Neural progenitor cell (in vitro differentiated cells): ENCODE measurements around the gene ETFDH. TPM values are rescaled to one million over a fixed set of nuclear protein-coding genes. Genes with fewer than 3 reads are reported as not detected.

Source experiments
- DNase-seq: peaks from one replicate; pipeline ENCODE4 v3.0.0-alpha.2; 2016; ENCODE audit warnings: low spot score
- H2AFZ ChIP-seq: fragments of 200-600 bp; sonication (generic); replicated peaks from 2 replicates; pipeline ENCODE4 v1.6.1; 2016; ENCODE audit warnings: antibody characterized with exemption
- H3F3A ChIP-seq: fragments of 200-600 bp; sonication (generic); 2 replicates; pipeline ENCODE4 v1.6.1; 2016; ENCODE audit warnings: antibody characterized with exemption, low read depth
- H3K27ac ChIP-seq: fragments of 200-600 bp; sonication (generic); 2 replicates; pipeline ENCODE4 v1.5.1; 2016; ENCODE audit warnings: mild to moderate bottlenecking
- H3K27me3 ChIP-seq: fragments of 200-600 bp; sonication (generic); 2 replicates; pipeline ENCODE4 v1.6.1; 2016; ENCODE audit warnings: mild to moderate bottlenecking, moderate library complexity
- H3K36me3 ChIP-seq: fragments of 200-600 bp; sonication (generic); 2 replicates; pipeline ENCODE4 v1.5.1; 2016
- H3K4me1 ChIP-seq: fragments of 200-600 bp; sonication (generic); 2 replicates; pipeline ENCODE4 v1.6.1; 2016; ENCODE audit warnings: mixed run types
- H3K4me2 ChIP-seq: fragments of 200-600 bp; sonication (generic); 2 replicates; pipeline ENCODE4 v1.6.1; 2016
- H3K4me3 ChIP-seq: fragments of 200-600 bp; sonication (generic); 2 replicates; pipeline ENCODE4 v1.5.1; 2016
- H3K79me2 ChIP-seq: fragments of 200-600 bp; sonication (generic); 2 replicates; pipeline ENCODE4 v1.6.1; 2016; ENCODE audit warnings: low read depth
- H3K9ac ChIP-seq: fragments of 200-600 bp; sonication (generic); 2 replicates; pipeline ENCODE4 v1.6.1; 2016
- H3K9me3 ChIP-seq: fragments of 200-600 bp; sonication (generic); 2 replicates; pipeline ENCODE4 v1.5.1; 2016; ENCODE audit warnings: low read depth
- H4K20me1 ChIP-seq: fragments of 200-600 bp; sonication (generic); 2 replicates; pipeline ENCODE4 v1.6.1; 2016; ENCODE audit warnings: low read depth
- H3K27ac Mint-ChIP-seq: 3 replicates; pipeline ENCODE4 v1.8.0; 2021; ENCODE audit warnings: mixed read lengths
- H3K27me3 Mint-ChIP-seq: 2 replicates; pipeline ENCODE4 v1.8.0; 2022; ENCODE audit warnings: low read depth, mild to moderate bottlenecking, inconsistent platforms, moderate library complexity, mixed read lengths; ENCODE audit not compliant: insufficient read depth
- H3K36me3 Mint-ChIP-seq: 3 replicates; pipeline ENCODE4 v1.8.0; 2021; ENCODE audit warnings: mixed read lengths
- H3K4me1 Mint-ChIP-seq: 3 replicates; pipeline ENCODE4 v1.8.0; 2021; ENCODE audit warnings: mixed read lengths
- H3K4me3 Mint-ChIP-seq: 3 replicates; pipeline ENCODE4 v1.8.0; 2021; ENCODE audit warnings: mild to moderate bottlenecking, moderate library complexity, mixed read lengths
- H3K9me3 Mint-ChIP-seq: 3 replicates; pipeline ENCODE4 v1.8.0; 2020; ENCODE audit warnings: mixed read lengths
- EZH2 ChIP-seq: fragments of 200-600 bp; sonication (generic); IDR thresholded peaks from 2 replicates; pipeline ENCODE4 v1.6.1; 2017; ENCODE audit warnings: antibody characterized with exemption, mild to moderate bottlenecking, moderate library complexity
- EZH2phosphoT487 ChIP-seq: fragments of 200-600 bp; sonication (generic); IDR thresholded peaks from 2 replicates; pipeline ENCODE4 v1.6.1; 2017; ENCODE audit warnings: antibody characterized with exemption
- total RNA-seq: library from RNA; depleted of rRNA; stranded (reverse); fragments of >200 nt; gene quantifications from 2 replicates; pipeline ENCODE4 v1.2.3, GENCODE V29; 2015; ENCODE audit warnings: low replicate concordance
- TF ChIP-seq, protein P1 (sequence below): fragments of 200-600 bp; sonication (generic); IDR thresholded peaks from 2 replicates; pipeline ENCODE4 v1.5.1; 2017; ENCODE audit warnings: antibody characterized with exemption, mild to moderate bottlenecking

Gene ETFDH
- total RNA-seq, 1 donor from 2014 or later = 16.8 TPM

- H3K27me3 Mint-ChIP-seq = peaks cover 2% of the 10 kb centered on the region
- peaks cover 18% of the 10 kb centered on the region for H3K4me1 Mint-ChIP-seq
- Histone ChIP-seq H3F3A (peaks cover 9% of the 10 kb centered on the region), H3K4me1 (peaks cover 3% of the 10 kb centered on the region), H3K9ac (no peak overlapping the region), H4K20me1 (no peaks in the 10 kb centered on the region), H3K4me2 (no peak overlapping the region), H3K27me3 (no peaks in the 10 kb centered on the region), H3K79me2 (peaks cover 30% of the 10 kb centered on the region), H3K27ac (no peak overlapping the region), H3K9me3 (no peaks in the 10 kb centered on the region), H3K4me3 (no peak overlapping the region), H2AFZ (no peak overlapping the region), H3K36me3 (peaks cover 4% of the 10 kb centered on the region)
- H3K4me3 Mint-ChIP-seq = peak overlapping the region; percentile 55
- peaks cover 10% of the 10 kb centered on the region for H3K36me3 Mint-ChIP-seq
- DNase-seq = no peak
- TF ChIP-seq EZH2phosphoT487 (no peak), EZH2 (no peak)
- TF ChIP-seq, protein P1, sequence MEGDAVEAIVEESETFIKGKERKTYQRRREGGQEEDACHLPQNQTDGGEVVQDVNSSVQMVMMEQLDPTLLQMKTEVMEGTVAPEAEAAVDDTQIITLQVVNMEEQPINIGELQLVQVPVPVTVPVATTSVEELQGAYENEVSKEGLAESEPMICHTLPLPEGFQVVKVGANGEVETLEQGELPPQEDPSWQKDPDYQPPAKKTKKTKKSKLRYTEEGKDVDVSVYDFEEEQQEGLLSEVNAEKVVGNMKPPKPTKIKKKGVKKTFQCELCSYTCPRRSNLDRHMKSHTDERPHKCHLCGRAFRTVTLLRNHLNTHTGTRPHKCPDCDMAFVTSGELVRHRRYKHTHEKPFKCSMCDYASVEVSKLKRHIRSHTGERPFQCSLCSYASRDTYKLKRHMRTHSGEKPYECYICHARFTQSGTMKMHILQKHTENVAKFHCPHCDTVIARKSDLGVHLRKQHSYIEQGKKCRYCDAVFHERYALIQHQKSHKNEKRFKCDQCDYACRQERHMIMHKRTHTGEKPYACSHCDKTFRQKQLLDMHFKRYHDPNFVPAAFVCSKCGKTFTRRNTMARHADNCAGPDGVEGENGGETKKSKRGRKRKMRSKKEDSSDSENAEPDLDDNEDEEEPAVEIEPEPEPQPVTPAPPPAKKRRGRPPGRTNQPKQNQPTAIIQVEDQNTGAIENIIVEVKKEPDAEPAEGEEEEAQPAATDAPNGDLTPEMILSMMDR = no peak
- H3K27ac Mint-ChIP-seq = no peak overlapping the region
- no peaks in the 10 kb centered on the region for H3K9me3 Mint-ChIP-seq
These were observed 52.5 kb downstream of the ETFDH start for GRCh38 chr4:158724637-158725036.

- Histone ChIP-seq H3K36me3 (peaks cover under 1% of the 10 kb centered on the region), H3K9me3 (no peaks in the 10 kb centered on the region), H3K79me2 (peaks cover 15% of the 10 kb centered on the region), H3K4me2 (no peak overlapping the region), H4K20me1 (no peaks in the 10 kb centered on the region), H2AFZ (no peak overlapping the region), H3K9ac (no peak overlapping the region), H3K27me3 (no peaks in the 10 kb centered on the region), H3K4me3 (no peak overlapping the region), H3K4me1 (peaks cover 3% of the 10 kb centered on the region), H3K27ac (no peak overlapping the region), H3F3A (peaks cover 9% of the 10 kb centered on the region)
- Mint-ChIP-seq H3K4me1 (peaks cover 14% of the 10 kb centered on the region), H3K27ac (no peak overlapping the region), H3K4me3 (no peak overlapping the region), H3K27me3 (peaks cover 2% of the 10 kb centered on the region), H3K36me3 (peaks cover under 1% of the 10 kb centered on the region), H3K9me3 (no peaks in the 10 kb centered on the region)
- no peak for TF ChIP-seq EZH2phosphoT487
- no peak for DNase-seq
These were observed 54.5 kb downstream of the ETFDH start for GRCh38 chr4:158726633-158727032.

DNA sequence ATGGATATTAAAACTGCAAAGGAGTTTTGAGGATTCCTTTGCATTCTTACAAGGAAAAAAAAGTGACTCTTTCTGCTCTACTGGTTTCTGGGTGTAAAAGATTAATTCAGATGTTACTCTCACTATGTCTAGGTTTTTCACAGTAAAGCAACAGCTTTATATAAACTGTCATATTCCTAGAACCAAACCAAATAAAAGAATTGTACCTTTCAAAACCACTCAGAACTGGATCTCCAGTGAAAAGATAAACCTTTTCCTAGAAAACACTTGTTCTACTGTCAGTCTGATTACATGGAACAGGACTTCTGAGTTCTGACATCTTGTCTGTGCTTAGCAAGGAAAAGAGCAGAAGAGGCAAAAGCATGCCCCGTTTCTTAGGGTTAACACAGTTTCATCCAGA lies 56.1 kb downstream of the ETFDH start:
- H3K4me2 ChIP-seq = no peak overlapping the region
- no peaks in the 10 kb centered on the region for H3K27me3 ChIP-seq
- Mint-ChIP-seq H3K4me3 (no peak overlapping the region), H3K27me3 (peaks cover 2% of the 10 kb centered on the region), H3K4me1 (peaks cover 6% of the 10 kb centered on the region), H3K27ac (no peak overlapping the region), H3K36me3 (no peaks in the 10 kb centered on the region), H3K9me3 (no peaks in the 10 kb centered on the region)
- peaks cover 9% of the 10 kb centered on the region for H3F3A ChIP-seq
- H3K36me3 ChIP-seq = no peaks in the 10 kb centered on the region
- no peak for DNase-seq
- H2AFZ ChIP-seq = peak overlapping the region; percentile 83
- no peak overlapping the region for H3K9ac ChIP-seq
- no peaks in the 10 kb centered on the region for H3K79me2 ChIP-seq
- H3K27ac ChIP-seq = no peak overlapping the region
- no peaks in the 10 kb centered on the region for H4K20me1 ChIP-seq
- TF ChIP-seq EZH2phosphoT487 (no peak), EZH2 (no peak)
- TF ChIP-seq, protein P1 = no peak
- no peak overlapping the region for H3K4me3 ChIP-seq
- H3K9me3 ChIP-seq = no peaks in the 10 kb centered on the region
- no peaks in the 10 kb centered on the region for H3K4me1 ChIP-seq

DNA sequence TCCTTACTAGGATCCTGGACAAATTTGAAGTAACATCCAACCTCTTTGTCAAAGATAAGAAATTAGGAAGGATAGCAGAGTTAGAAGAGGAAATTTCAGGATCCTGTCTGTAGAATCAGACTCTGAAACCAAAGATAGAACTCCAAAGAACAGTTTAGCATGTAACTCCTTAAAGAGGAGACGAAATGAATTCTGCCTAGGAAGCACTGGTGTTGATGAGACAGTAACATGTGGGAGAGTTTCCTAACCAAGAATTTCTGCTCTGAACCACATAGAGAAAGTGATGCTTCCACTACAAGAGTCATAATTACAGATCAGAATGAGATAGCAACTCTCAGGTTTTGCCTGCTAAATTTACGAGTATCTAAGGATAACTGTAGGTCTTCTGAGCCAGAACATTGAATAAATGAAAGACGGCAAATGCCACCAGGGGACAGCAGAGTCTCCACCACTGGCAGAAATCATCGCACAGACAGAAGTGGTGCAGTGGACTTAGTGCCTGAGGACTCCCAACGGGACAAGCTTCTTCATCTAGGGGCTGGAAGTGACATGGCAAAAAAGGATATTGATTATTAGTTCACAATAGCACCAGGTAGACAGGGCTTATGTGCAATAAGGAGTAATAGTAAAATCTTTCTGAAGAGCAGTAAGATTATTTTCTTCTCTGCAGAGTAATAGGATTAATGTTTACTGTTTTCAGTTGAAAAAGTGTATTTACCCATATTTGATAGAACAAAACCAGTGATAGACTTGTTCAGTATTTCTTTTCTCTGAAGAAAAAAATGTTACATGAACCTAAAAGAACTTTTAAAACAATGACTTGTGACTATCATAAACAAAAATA lies 57.8 kb downstream of the ETFDH start:
- H3K4me1 ChIP-seq = no peaks in the 10 kb centered on the region
- H3K27me3 ChIP-seq = no peaks in the 10 kb centered on the region
- TF ChIP-seq, protein P1 = peak; percentile 73
- TF ChIP-seq EZH2phosphoT487 (no peak), EZH2 (no peak)
- H3K4me2 ChIP-seq = no peak overlapping the region
- no peak overlapping the region for H3K27ac Mint-ChIP-seq
- H3K27me3 Mint-ChIP-seq = no peaks in the 10 kb centered on the region
- H3K4me3 Mint-ChIP-seq = no peak overlapping the region
- no peaks in the 10 kb centered on the region for H3K9me3 ChIP-seq
- H3F3A ChIP-seq = no peaks in the 10 kb centered on the region
- H3K4me3 ChIP-seq = no peak overlapping the region
- peak overlapping the region; percentile 65 for H2AFZ ChIP-seq
- DNase-seq = peak; percentile 69
- H3K36me3 Mint-ChIP-seq = no peaks in the 10 kb centered on the region
- H3K36me3 ChIP-seq = no peaks in the 10 kb centered on the region
- H4K20me1 ChIP-seq = no peaks in the 10 kb centered on the region
- H3K4me1 Mint-ChIP-seq = peaks cover 2% of the 10 kb centered on the region
- H3K9me3 Mint-ChIP-seq = no peaks in the 10 kb centered on the region
- no peak overlapping the region for H3K27ac ChIP-seq
- H3K9ac ChIP-seq = no peak overlapping the region
- no peaks in the 10 kb centered on the region for H3K79me2 ChIP-seq
